NOMO-1 (cell line): Measurements from ENCODE around the gene ZFP92.
"Not testable (repeated sequence)": the region's sequence is repeated elsewhere in the genome, so short reads cannot be mapped to it uniquely, and the experiment has no call there.

Experiments used
- DNase-seq, 2 experiments: peaks; one replicate each; lab custom pipeline; 2025; ENCODE audit not compliant: unreplicated experiment in 2 of 2; lab: John Stamatoyannopoulos, UW

Gene ZFP92

DNA sequence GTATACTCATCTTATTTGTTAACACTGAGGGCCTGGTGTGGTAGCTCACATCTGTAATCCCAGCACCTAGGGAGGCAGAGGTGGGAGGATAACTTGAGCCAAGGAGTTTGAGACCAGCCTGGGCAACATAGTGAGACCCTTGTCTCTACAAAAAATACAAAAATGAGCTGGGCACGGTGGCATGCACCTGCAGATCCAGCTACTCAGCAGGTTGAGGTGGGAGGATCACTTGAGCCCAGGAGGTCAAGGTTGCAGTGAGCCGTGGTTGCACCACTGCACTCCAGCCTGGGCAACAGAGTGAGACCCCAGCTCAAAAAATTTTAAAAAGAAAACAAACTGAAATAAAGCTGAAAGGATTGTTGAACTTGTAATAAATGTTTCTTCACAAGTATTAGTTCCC is 26.3 kb upstream of the ZFP92 start:
- DNase-seq = not testable (repeated sequence)

GRCh38 chrX:153386097-153386496 is 25.2 kb upstream of the ZFP92 start:
- DNase-seq = no peak

DNA sequence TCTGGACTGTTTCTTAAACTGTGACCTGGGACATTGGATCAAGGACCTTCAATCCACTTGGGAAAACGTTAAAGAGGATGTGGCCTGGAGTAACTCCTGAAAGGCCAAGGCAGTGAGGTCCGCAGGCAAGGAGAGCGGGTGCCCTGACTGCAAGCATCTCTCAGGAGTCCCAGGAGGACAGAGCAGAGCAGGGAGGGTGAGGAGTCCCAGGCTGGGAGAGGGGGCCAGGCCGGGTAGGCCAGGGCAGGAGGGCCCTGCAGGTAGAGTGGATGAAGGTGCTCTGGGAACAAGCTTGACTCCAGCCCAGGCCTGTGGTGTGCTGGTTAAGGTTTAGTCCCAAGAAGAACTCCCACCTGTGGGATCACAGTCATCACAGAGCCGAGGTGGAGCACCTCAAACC is 23.9 kb upstream of the ZFP92 start:
- no peak for DNase-seq

DNA sequence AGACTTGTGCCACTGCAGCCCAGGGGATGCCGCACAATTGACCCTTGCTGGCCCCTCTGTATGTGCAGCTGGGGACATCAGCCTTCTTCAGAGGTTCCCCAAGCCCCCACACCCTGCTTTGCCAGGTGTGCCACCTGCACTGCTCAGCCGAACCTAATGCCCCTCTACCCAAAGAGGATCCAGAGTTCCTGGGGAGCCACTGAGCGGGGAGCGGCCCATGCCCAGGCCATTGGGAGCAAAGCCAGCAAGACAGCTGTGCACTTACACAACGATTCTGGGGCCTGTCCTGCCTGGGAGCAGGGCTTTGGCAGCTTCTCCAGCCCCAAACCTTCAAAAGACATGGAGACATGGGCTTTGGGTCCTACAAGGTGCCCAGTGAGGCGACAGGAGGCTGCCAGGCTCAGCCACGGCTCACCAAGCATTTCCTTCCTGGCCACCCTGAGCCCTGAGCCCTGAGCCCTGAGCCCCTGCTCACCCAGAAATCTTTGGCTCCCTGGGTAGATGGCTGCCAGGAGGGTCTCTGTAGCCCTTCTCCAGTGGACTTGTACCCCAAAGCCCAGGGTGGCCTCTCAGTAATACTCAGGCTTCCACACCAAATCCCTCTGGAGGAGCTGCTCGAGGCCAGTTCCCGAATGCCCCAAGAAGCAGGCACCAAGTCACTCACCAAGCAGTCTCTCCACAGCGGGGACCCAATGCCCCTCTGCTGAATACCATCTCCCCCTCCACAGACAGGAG is 23.1 kb upstream of the ZFP92 start:
- DNase-seq = no peak

DNA sequence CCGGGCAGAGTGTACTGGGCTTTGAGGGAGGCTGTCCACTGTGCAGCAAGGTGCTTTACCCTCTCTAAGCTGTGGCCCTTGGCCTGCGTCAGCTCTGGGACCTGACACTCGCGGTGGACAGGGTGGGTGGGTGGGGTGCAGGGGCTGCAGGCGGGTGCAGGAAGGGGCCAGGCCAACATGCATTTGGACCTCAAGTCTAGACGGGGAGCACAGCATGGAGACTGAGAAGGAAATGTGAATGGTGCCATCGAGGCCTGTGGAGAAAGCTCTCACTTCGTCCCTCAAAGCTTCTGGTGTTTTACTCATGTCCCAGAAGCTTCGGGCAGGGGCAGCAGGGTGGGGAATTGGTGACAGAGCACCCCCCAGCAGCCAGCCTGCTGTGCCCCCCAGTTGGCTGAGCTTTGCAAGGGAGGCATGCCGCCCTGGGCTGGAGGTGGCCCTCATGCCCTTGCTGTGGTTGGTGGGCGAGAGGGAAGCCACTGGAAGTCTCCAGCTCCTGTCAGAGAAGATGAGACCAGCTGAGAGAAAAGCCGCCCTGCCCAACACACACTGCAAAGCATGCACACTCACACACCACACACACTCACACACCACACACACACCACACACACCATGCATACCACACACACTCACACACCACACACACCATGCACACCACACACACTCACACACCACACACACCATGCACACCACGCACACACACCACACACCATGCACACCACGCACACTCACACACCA is 22.4 kb upstream of the ZFP92 start:
- no peak for DNase-seq

GRCh38 chrX:153389460-153389768 is 21.9 kb upstream of the ZFP92 start:
- DNase-seq = not testable (repeated sequence)

- DNase-seq = no peak
Observed at GRCh38 chrX:153392642-153393321, 18.5 kb upstream of the ZFP92 start.

- no peak for DNase-seq
Observed at GRCh38 chrX:153394612-153395011, 16.7 kb upstream of the ZFP92 start.

DNA sequence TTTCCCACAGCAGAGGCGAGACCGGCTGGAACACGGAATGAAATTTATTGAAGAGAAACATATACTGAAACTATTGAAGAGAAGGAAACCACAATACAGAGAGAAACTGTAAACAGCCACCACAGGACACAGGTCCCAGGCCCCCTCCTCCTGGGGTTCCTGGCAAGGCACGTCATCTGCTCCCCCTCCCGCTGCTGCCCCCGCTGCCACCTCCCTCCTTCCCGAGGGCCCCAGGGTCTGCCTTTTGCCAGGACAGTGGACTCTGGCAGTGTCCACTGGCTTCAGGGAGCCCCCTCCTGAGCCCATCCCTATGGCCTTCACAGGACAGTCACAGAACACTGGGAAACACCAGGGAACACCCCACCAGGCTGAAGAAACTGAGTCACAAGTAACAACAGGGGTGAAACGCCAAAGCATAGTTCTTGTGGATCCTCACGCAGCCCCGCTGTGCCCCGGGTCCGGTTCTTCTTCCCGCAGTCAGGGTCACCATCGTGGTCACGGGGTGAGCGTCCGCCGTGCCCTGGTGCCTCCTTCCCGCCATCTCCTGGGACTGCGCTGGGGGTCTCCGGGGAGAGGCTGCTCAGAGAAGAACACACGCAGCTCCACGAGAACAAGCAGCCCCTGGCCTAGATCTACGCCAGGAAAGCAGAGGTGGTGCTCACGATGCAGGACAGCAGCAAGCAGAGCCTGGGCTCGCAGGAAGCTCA is 15.5 kb upstream of the ZFP92 start:
- DNase-seq = no peak

- DNase-seq = no peak
Observed at GRCh38 chrX:153396320-153397195, 14.7 kb upstream of the ZFP92 start.

DNA sequence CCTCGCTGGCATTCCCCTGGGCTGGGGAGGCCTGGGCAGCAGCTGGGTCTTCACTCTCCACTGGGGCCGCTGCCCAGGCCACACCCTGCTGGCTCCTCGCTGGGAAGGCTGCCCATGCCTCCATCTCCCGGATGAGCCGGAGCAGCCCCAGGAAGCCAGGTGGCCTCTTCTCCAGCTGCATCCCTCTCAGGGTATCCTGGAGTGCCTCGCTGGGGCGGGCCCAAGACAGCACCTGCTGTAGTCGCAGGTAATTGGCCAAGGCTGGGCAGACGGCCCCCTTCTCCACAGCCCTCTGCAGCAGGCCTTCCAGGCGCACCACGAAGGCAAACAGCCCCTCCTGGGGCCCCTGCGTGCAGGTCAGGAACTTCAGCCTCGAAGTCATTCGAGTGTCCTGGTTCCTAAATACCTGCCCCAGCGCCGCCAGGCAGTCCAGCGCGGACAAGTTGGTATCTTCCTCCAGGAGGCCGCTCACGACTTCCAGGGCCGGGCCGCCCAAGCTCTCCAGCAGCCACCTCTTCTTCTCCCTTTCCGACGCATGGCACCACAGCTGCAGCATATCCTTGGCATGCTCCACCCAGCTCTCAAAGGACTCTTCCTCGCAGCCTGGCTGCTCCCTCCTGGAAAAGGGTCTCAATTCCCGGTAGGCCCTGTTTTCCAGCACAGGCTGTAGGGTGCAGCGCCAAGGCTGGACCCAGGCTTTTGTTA is 13.9 kb upstream of the ZFP92 start:
- DNase-seq = no peak

DNA sequence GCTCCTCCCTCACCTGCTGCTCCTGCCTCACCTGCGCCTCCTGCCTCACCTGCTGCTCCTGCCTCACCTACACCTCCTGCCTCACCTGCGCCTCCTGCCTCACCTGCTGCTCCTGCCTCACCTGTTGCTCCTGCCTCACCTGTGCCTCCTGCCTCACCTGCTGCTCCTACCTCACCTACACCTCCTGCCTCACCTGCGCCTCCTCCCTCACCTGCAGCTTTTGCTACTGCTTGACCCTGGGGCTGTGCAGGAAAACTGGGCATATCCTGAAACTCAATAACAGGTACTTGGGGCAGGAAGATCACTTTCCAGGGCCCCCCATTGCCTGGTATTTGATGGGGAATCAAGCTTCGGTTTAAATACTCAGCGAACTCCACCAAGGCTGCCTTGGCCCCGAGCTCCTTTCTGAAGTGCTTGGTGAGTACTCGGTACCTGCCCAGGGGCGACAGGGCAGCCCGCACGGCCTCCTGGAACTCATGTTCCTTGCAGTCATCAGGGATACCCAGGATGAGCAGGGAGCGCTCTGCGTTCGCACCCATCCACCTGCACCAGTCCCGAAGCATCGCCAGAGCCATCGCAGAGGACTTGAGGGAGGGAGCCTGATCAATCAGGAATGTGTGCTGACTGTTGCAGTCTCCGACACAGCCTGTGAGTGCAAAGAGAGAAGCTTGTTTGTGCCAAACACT is 12.9 kb upstream of the ZFP92 start:
- DNase-seq = no peak

DNA sequence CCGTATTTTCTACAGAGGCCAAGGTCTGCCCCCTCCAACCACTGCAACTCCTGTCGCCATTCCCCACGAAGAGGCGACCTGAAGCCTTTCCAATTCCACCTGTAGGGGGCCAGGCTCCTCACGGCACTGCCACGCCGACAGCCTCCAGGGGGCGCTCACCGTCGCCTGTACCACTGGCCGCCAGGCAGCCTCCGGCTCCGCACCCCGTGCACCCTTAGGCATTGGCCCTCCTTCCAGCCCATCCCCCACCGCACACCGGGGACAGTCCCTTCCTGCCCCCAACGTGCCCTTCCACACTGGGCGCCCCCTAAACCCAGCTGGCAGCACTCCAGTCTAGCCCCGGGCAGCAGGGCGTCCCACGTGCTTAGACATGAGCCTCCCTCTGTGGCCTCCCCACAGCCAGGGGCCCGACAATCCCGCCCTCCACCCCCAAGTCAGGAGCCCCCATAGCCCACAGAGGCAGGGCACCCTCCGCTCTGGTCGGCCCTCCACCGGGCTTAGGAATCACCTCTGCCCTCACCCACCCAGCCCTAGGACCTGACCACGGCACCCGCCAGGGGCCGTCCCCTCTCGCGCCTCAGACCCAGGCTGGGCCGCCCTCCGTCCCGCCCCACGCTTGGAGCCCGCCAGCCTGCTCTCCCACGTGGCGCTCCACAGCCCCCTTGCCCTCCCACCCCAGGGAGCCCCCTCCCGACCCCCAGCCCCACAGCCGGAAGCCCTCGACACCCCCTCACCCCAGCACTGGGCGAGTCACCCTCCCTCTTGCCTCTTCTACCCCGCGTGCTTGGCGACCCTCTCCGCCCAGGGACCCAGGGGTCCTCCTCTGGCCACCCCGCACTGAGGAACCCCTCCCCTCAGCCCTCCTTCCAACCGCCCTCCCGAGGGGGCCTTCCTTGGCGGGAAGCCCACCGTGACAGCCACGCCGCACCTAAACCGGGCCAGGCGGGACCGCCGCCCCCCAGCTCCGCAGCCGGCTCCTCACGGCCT is 10.8 kb upstream of the ZFP92 start:
- peak; percentile 35 to 40 for DNase-seq

- no peak for DNase-seq
Observed at GRCh38 chrX:153401133-153401764, 10.0 kb upstream of the ZFP92 start, which contains the start of gene PNMA6E. Gene PNMA6E, minus strand, starts transcription at chrX:153401350. Its CDS starts 2,501 bp downstream, at chrX:153398849.

DNA sequence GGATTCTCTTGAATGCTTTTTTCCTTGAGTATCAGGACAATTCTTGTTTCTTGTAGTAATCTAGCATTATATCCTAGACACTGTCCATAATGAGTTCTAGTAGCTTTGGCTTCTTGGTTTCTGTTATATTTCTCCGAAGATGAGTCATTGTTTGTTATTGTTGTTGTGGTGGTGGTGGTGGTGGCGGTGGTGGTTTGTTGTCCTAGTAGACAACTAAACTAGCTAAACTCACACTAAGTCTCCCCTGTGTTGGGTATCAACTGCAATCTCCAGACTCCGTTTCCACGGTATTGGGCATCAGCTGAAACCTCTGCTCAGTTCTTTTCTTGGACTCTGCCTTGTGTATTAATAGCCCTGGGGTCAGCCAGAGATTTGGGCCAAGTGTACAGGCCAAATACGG is 6.9 kb upstream of the ZFP92 start:
- DNase-seq = not testable (repeated sequence)

- DNase-seq = no peak
Observed at GRCh38 chrX:153405426-153405825, 5.8 kb upstream of the ZFP92 start.

- no peak for DNase-seq
Observed at GRCh38 chrX:153406011-153406410, 5.3 kb upstream of the ZFP92 start.
